HEK293T (cell line): ENCODE measurements around the gene SFRP4.

Experiments
- ARNT ChIP-seq: fragments of 450-650 bp; IDR thresholded peaks from 2 replicates; pipeline ENCODE4 v1.6.1; 2017; ENCODE audit warnings: mild to moderate bottlenecking
- CTBP1 ChIP-seq: fragments of 450-650 bp; IDR thresholded peaks from 2 replicates; pipeline ENCODE4 v1.6.1; 2016; ENCODE audit warnings: borderline replicate concordance
- ELF4 ChIP-seq: fragments of 450-650 bp; IDR thresholded peaks from 2 replicates; pipeline ENCODE4 v1.6.1; 2017; ENCODE audit warnings: antibody characterized with exemption
- FOXA1 ChIP-seq: fragments of 450-650 bp; IDR thresholded peaks from 2 replicates; pipeline ENCODE4 v1.6.1; 2016; ENCODE audit warnings: mild to moderate bottlenecking
- FOXK2 ChIP-seq: fragments of 450-650 bp; IDR thresholded peaks from 2 replicates; pipeline ENCODE4 v1.6.1; 2016; ENCODE audit warnings: mild to moderate bottlenecking
- FOXM1 ChIP-seq: fragments of 450-650 bp; IDR thresholded peaks from 2 replicates; pipeline ENCODE4 v1.6.1; 2017; ENCODE audit warnings: mild to moderate bottlenecking, borderline replicate concordance
- LEF1 ChIP-seq: fragments of 450-650 bp; IDR thresholded peaks from 2 replicates; pipeline ENCODE4 v1.6.1; 2017; ENCODE audit warnings: mild to moderate bottlenecking, borderline replicate concordance
- NFRKB ChIP-seq: fragments of 450-650 bp; IDR thresholded peaks from 2 replicates; pipeline ENCODE4 v1.6.1; 2016; ENCODE audit warnings: mild to moderate bottlenecking, moderate library complexity
- SP1 ChIP-seq: fragments of 450-650 bp; IDR thresholded peaks from 2 replicates; pipeline ENCODE4 v1.6.1; 2017
- TF ChIP-seq, protein P1 (sequence below): fragments of 450-650 bp; IDR thresholded peaks from 2 replicates; pipeline ENCODE4 v1.6.1; 2016

- TF ChIP-seq ARNT, result no peak
- no peak for TF ChIP-seq FOXA1
- TF ChIP-seq FOXK2, result no peak
- no peak for TF ChIP-seq FOXM1
- TF ChIP-seq CTBP1, result no peak
- no peak for TF ChIP-seq SP1
- no peak for TF ChIP-seq ELF4
- no peak for TF ChIP-seq NFRKB
- TF ChIP-seq LEF1, result no peak
- TF ChIP-seq, protein P1, sequence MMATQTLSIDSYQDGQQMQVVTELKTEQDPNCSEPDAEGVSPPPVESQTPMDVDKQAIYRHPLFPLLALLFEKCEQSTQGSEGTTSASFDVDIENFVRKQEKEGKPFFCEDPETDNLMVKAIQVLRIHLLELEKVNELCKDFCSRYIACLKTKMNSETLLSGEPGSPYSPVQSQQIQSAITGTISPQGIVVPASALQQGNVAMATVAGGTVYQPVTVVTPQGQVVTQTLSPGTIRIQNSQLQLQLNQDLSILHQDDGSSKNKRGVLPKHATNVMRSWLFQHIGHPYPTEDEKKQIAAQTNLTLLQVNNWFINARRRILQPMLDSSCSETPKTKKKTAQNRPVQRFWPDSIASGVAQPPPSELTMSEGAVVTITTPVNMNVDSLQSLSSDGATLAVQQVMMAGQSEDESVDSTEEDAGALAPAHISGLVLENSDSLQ, result no peak
These were observed 3.8 kb upstream of the SFRP4 start, which contains the start of gene EPDR1 for GRCh38 chr7:37920305-37920848.
